Measurements from ENCODE around the gene FREY1. TPM values are rescaled to one million over a fixed set of nuclear protein-coding genes. Genes with fewer than 3 reads are reported as not detected.
"Not testable (repeated sequence)": the region's sequence is repeated elsewhere in the genome, so short reads cannot be mapped to it uniquely, and the experiment has no call there.

FREY1 gene
- total RNA-seq, 4 donors from 2014 or later = 0.65 to 3.7 (median 1.4) TPM

DNA sequence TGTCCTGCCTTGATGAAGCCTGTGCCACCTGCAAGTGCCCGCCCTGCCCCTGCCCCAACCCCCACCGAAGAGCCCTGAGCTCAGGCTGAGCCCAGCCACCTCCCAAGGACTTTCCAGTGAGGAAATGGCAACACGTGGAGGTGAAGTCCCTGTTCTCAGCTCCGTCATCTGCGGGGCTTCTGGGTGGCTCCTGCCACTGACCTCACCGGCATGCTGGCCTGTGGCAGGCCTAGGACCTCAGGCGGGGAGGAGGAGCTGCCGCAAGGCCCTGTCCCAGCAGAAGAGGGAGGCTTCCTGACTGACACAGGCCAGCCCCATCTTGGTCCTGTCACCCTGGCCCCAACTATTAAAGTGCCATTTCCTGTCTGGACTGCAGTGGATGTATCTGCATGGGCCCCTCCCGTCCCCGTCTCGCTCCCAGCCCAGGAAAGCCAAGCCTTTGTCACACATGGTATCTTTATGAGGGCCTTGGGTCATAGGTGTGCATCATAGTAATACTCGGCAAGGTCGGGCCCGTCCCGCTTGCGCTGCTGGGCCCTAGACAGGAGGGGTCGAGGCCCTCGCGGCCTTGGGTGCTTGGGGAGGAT, 882 bp downstream of the FREY1 start:
- Histone ChIP-seq H3K27ac (replicated peaks in 1 of 4) (no peak overlapping the region), H3K9me3 (no peaks in the 10 kb centered on the region), H3K4me3 (no peak overlapping the region), H3K4me1 (peaks cover under 1 to 13% (median 6%) of the 10 kb centered on the region in 4 donors), H3K36me3 (peaks cover 22 to 65% (median 55%) of the 10 kb centered on the region in 4 donors), H3K27me3 (no peaks in the 10 kb centered on the region)
- TF ChIP-seq POLR2A (IDR thresholded peaks at IDR 0.05; ENCODE audit: low read depth) (no peak), EP300 (IDR thresholded peaks at IDR 0.05) (no peak), POLR2AphosphoS5 (IDR thresholded peaks at IDR 0.05) (no peak)
- TF ChIP-seq, protein P1, sequence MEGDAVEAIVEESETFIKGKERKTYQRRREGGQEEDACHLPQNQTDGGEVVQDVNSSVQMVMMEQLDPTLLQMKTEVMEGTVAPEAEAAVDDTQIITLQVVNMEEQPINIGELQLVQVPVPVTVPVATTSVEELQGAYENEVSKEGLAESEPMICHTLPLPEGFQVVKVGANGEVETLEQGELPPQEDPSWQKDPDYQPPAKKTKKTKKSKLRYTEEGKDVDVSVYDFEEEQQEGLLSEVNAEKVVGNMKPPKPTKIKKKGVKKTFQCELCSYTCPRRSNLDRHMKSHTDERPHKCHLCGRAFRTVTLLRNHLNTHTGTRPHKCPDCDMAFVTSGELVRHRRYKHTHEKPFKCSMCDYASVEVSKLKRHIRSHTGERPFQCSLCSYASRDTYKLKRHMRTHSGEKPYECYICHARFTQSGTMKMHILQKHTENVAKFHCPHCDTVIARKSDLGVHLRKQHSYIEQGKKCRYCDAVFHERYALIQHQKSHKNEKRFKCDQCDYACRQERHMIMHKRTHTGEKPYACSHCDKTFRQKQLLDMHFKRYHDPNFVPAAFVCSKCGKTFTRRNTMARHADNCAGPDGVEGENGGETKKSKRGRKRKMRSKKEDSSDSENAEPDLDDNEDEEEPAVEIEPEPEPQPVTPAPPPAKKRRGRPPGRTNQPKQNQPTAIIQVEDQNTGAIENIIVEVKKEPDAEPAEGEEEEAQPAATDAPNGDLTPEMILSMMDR (IDR thresholded peaks at IDR 0.05) = no peak
- DNase-seq (ENCODE audit: extremely low spot score) = no peak
- intact Hi-C loops (cut with DNase I) = no loop called here
- 79% methylated on average over 11 of the region's 19 CpGs for WGBS

DNA sequence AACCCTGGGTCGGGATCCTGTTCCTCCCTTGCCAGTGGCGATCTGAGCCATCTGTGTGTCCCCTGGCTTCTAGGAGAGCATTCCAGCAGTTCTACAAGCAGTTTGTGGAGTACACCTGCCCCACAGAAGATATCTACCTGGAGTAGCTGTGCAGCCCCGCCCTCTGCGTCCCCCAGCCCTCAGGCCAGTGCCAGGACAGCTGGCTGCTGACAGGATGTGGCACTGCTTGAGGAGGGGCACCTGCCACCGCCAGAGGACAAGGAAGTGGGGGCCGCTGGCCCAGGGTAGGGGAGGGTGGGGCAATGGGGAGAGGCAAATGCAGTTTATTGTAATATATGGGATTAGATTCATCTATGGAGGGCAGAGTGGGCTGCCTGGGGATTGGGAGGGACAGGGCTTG, 1.5 kb downstream of the FREY1 start:
- DNase-seq (ENCODE audit: extremely low spot score); intact Hi-C loops (cut with DNase I); H3K27me3 ChIP-seq; H3K27ac ChIP-seq (replicated peaks in 1 of 4); H3K4me3 ChIP-seq; H3K9me3 ChIP-seq: not testable (repeated sequence)
- H3K4me1 ChIP-seq = peaks cover 6 to 19% (median 12%) of the 10 kb centered on the region in 4 donors
- peaks cover 16 to 59% (median 49%) of the 10 kb centered on the region in 4 donors for H3K36me3 ChIP-seq
- WGBS = 100% methylated on average over 2 of the region's 6 CpGs

DNA sequence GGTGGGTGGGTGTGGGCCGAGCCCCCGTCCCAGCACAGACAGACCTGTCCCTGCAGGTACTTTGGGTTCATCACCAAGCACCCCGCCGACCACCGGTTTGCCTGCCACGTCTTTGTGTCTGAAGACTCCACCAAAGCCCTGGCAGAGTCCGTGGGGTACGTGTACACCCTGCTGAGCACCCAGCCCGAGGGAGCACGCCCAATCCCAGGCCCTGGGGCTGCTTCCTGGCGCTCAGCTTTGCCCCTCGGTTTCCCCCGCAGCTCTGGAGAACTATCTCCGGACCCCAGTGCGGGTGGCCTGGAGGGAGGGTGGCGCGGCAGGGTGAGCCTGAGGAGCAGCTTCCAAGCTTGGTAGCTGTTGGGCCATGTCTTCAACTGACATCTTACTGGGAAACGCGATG, 2.0 kb downstream of the FREY1 start:
- Histone ChIP-seq H3K27ac (replicated peaks in 1 of 4) (no peak overlapping the region), H3K4me3 (no peak overlapping the region), H3K27me3 (no peaks in the 10 kb centered on the region), H3K4me1 (peaks cover 9 to 23% (median 16%) of the 10 kb centered on the region in 4 donors), H3K9me3 (no peaks in the 10 kb centered on the region), H3K36me3 (peaks cover 11 to 54% (median 44%) of the 10 kb centered on the region in 4 donors)
- TF ChIP-seq EP300 (IDR thresholded peaks at IDR 0.05) (no peak), POLR2AphosphoS5 (IDR thresholded peaks at IDR 0.05) (no peak), POLR2A (IDR thresholded peaks at IDR 0.05; ENCODE audit: low read depth) (no peak)
- no peak for DNase-seq (ENCODE audit: extremely low spot score)
- intact Hi-C loops (cut with DNase I) = no loop called here
- 87% methylated on average over 16 of the region's 19 CpGs for WGBS

DNA sequence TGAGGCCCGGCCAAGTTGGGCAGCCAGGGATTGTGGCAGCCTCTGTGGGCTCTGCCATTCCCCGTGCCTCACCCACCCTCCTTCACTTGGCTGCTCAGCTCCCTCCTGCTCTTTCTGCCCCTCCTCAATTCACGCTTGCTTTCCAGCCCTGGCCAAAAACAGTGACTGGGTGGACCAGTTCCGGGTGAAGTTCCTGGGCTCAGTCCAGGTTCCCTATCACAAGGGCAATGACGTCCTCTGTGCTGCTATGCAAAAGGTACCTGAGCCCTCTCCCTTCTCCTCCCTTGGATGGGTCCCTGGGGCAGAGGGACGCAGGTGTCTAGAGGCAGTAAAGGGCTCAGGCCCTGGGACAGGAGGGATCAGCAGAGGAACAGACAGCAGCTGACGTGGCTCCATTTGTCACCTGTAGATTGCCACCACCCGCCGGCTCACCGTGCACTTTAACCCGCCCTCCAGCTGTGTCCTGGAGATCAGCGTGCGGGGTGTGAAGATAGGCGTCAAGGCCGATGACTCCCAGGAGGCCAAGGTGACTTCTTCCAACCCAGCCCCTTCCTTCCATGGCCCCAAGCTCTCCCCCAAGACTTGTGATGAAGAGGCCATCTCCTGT, 2.7 kb downstream of the FREY1 start:
- 78% methylated on average over 15 of the region's 15 CpGs for WGBS

DNA sequence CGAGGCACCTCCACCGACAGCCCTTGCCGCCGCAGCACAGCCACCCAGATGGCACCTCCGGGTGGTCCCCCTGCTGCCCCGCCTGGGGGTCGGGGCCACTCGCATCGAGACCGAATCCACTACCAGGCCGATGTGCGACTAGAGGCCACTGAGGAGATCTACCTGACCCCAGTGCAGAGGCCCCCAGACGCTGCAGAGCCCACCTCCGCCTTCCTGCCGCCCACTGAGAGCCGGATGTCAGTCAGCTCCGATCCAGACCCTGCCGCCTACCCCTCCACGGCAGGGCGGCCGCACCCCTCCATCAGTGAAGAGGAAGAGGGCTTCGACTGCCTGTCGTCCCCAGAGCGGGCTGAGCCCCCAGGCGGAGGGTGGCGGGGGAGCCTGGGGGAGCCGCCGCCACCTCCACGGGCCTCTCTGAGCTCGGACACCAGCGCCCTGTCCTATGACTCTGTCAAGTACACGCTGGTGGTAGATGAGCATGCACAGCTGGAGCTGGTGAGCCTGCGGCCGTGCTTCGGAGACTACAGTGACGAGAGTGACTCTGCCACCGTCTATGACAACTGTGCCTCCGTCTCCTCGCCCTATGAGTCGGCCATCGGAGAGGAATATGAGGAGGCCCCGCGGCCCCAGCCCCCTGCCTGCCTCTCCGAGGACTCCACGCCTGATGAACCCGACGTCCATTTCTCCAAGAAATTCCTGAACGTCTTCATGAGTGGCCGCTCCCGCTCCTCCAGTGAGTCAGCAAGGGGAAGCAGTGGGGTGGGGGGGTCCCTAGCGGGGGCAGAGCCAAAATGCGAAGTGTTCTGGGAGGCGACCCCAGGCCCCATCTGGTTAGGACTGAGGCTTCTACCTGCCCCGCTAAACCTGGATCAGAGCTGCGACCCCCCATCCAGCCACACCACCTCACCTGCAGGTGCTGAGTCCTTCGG, 4.4 kb downstream of the FREY1 start:
- DNase-seq (ENCODE audit: extremely low spot score) = no peak
- no peaks in the 10 kb centered on the region for H3K9me3 ChIP-seq
- peaks cover 20 to 34% (median 26%) of the 10 kb centered on the region in 4 donors for H3K4me1 ChIP-seq
- peaks cover 0 to 41% (median 30%) of the 10 kb centered on the region in 4 donors for H3K36me3 ChIP-seq
- no peak overlapping the region for H3K27ac ChIP-seq (replicated peaks in 1 of 4)
- no peaks in the 10 kb centered on the region for H3K27me3 ChIP-seq
- 92% methylated on average over 24 of the region's 56 CpGs for WGBS
- intact Hi-C loops (cut with DNase I) = no loop called here
- no peak overlapping the region for H3K4me3 ChIP-seq
- TF ChIP-seq POLR2A (IDR thresholded peaks at IDR 0.05; ENCODE audit: low read depth) (no peak), POLR2AphosphoS5 (IDR thresholded peaks at IDR 0.05) (no peak), EP300 (IDR thresholded peaks at IDR 0.05) (no peak)
- TF ChIP-seq, protein P1 (IDR thresholded peaks at IDR 0.05) = no peak

More for the DNA sequence above, 2.7 kb downstream of the FREY1 start:
- no peaks in the 10 kb centered on the region for H3K9me3 ChIP-seq
- H3K4me1 ChIP-seq = peaks cover 13 to 26% (median 21%) of the 10 kb centered on the region in 4 donors
- intact Hi-C loops (cut with DNase I) = no loop called here
- no peak for DNase-seq (ENCODE audit: extremely low spot score)
- no peak overlapping the region for H3K4me3 ChIP-seq
- peaks cover 4 to 47% (median 37%) of the 10 kb centered on the region in 4 donors for H3K36me3 ChIP-seq
- no peaks in the 10 kb centered on the region for H3K27me3 ChIP-seq
- TF ChIP-seq, protein P1 (IDR thresholded peaks at IDR 0.05) = no peak
- TF ChIP-seq EP300 (IDR thresholded peaks at IDR 0.05) = no peak
- TF ChIP-seq POLR2AphosphoS5 (IDR thresholded peaks at IDR 0.05) = no peak
- TF ChIP-seq POLR2A (IDR thresholded peaks at IDR 0.05; ENCODE audit: low read depth) = no peak
- no peak overlapping the region for H3K27ac ChIP-seq (replicated peaks in 1 of 4)

Data from esophagus muscularis mucosa (tissue), 4 donors.